ENCODE measurements around the gene CEBPZ. TPM values are rescaled to one million over a fixed set of nuclear protein-coding genes. Genes with fewer than 3 reads are reported as not detected.

The CEBPZ gene
- total and polyA plus RNA-seq, 2 donors (not counting 3 experiments of a cell fraction or from before 2014, with no cell fraction given), result 3.6 to 46.9 TPM

DNA sequence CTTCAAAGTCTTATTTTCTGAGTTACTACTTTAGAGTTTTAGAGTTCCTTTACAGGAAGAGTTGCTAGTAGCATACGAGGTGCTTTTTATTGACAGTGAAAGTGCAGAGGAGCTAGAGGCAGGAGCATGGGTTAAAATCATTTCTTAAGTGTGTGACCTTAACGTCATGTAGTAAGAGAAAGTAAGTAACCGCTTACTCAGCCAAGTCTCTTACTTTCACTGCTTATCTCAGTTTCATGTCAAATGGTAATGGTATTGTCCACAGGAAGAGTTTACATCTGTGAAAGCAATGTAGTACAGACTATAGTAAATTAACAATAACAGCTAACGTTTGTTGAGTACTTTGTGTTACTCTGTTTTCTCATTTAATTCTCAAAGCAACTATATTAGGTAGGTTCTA lies 12.6 kb upstream of the CEBPZ start:
- FAIRE-seq, result peak; percentile 74
- peak; percentile 74 for DNase-seq (ENCODE audit: low read depth, low spot score)
- H2AFZ ChIP-seq (ENCODE audit: low read depth, low read length), result no peak overlapping the region
- no peak overlapping the region for H3K4me3 ChIP-seq (replicated peaks in 1 of 3; ENCODE audit: insufficient read depth in 1 of 3, low read depth in 1 of 3, low read length in 3 of 3)
- no peaks in the 10 kb centered on the region for H3K9me1 ChIP-seq (replicated peaks; ENCODE audit: control insufficient read depth, extremely low read depth, insufficient read depth, low read length)
- H3K36me3 ChIP-seq (ENCODE audit: control insufficient read depth in 2 of 2, extremely low read depth in 1 of 2, insufficient read depth in 2 of 2, low read length in 2 of 2), result peaks cover 3 to 17% of the 10 kb centered on the region in 2 experiments
- intact Hi-C loops (cut with micrococcal nuclease), result no loop called here
- no peak for TF ChIP-seq JUN (IDR thresholded peaks at IDR 0.05; ENCODE audit: borderline replicate concordance, insufficient read depth, insufficient read length, low read depth)
- TF ChIP-seq CTCF (IDR thresholded peaks at IDR 0.05; ENCODE audit: extremely low read depth in 1 of 2, insufficient read depth in 1 of 2, low read depth in 1 of 2, low read length in 2 of 2), result no peak
- TF ChIP-seq GATA2 (IDR thresholded peaks at IDR 0.05; ENCODE audit: insufficient read depth, insufficient read length, low read depth, low read length), result no peak
- no peak for TF ChIP-seq FOS (IDR thresholded peaks at IDR 0.05; ENCODE audit: borderline replicate concordance, insufficient read depth, low read length)
- no peak for TF ChIP-seq POLR2A (IDR thresholded peaks at IDR 0.05; ENCODE audit: low read depth, low read length)
- no peak for TF ChIP-seq EZH2 (IDR thresholded peaks at IDR 0.05; ENCODE audit: borderline replicate concordance, low read depth, low read length, severe bottlenecking)
- no peak for TF ChIP-seq POLR2AphosphoS5 (IDR thresholded peaks at IDR 0.05; ENCODE audit: insufficient read depth, low read depth, low read length)
- TF ChIP-seq MAX (IDR thresholded peaks at IDR 0.05; ENCODE audit: insufficient read depth, insufficient read length), result no peak
- TF ChIP-seq MYC (IDR thresholded peaks at IDR 0.05; ENCODE audit: low read depth, low read length), result no peak
- no peaks in the 10 kb centered on the region for H3K9me3 ChIP-seq (replicated peaks; ENCODE audit: control insufficient read depth, insufficient read depth, low read length)
- ChIA-PET CTCF (interaction anchor here (1.4 to 2.0 kb wide), 3 partner anchors 10 to 633 kb away, joined by 4 to 6 read pairs (median 6); partner anchors contain the start of gene NDUFAF7), POLR2A (no interaction called here)
- no peaks in the 10 kb centered on the region for H4K20me1 ChIP-seq (replicated peaks; ENCODE audit: control insufficient read depth, extremely low read depth, insufficient read depth, low read length)
- H3K27me3 ChIP-seq (ENCODE audit: control insufficient read depth in 2 of 2, insufficient read depth in 2 of 2, low read length in 2 of 2), result no peaks in the 10 kb centered on the region
- no TSS peak for BruUV-seq (replicated peaks)
- H3K9ac ChIP-seq (replicated peaks; ENCODE audit: extremely low read depth, insufficient read depth, low read length), result no peak overlapping the region
- H3K27ac ChIP-seq (ENCODE audit: insufficient read depth, low read depth, low read length), result peak overlapping the region; percentile 4
- H3K4me1 ChIP-seq (ENCODE audit: control insufficient read depth, extremely low read depth, insufficient read depth, low read length), result peaks cover 8% of the 10 kb centered on the region
- H3K79me2 ChIP-seq (ENCODE audit: control insufficient read depth, insufficient read depth, low read length), result no peaks in the 10 kb centered on the region
- H3K4me2 ChIP-seq (ENCODE audit: insufficient read depth, low read length), result peak overlapping the region; percentile 17
- dilution Hi-C loops (cut with MboI; ENCODE audit: extremely low pct_ligation_motif_present, low sequenced_read_pairs), result no loop called here
